SK-N-SH (cell line): ENCODE measurements around the gene JAKMIP1. TPM values are rescaled to one million over a fixed set of nuclear protein-coding genes. Genes with fewer than 3 reads are reported as not detected.

Experiments
- CTCF ChIA-PET: fragments of 300-600, 350-600 bp; formaldehyde crosslinking; extraction: SDS; loops from one replicate; lab custom pipeline; 2021; lab: Yijun Ruan, JAX
- POLR2A ChIA-PET: fragments of 350-600 bp; sonication (Branson Sonifier 250); formaldehyde crosslinking; extraction: SDS; loops from one replicate; lab custom pipeline; 2020; ENCODE audit warnings: antibody characterized with exemption, inconsistent platforms; lab: Yijun Ruan, JAX
- DNase-seq: peaks from one replicate; pipeline ENCODE4 v3.0.0; 2012
- H2AFZ ChIP-seq: fragments of 200-600 bp; sonication (generic); 2 replicates; pipeline ENCODE4 v1.8.1; 2016; ENCODE audit warnings: antibody characterized with exemption, mild to moderate bottlenecking, low read depth
- H3F3A ChIP-seq: fragments of 200-600 bp; sonication (generic); replicated peaks from 2 replicates; pipeline ENCODE3; 2016; ENCODE audit warnings: antibody characterized with exemption, mild to moderate bottlenecking; ENCODE audit not compliant: insufficient read depth
- H3K27ac ChIP-seq, 2 experiments: fragments of 200-500 bp in 1 of 2; fragments of 200-600 bp in 1 of 2; sonication (Bioruptor generic) in 1 of 2; sonication (generic), shearing (Covaris generic) in 1 of 2; 2 replicates each; pipeline versions ENCODE4 v1.5.1 to v1.6.1; 2014 to 2016; ENCODE audit warnings: low read depth in 2 of 2, inconsistent platforms in 1 of 2, low read length in 1 of 2, mild to moderate bottlenecking in 1 of 2, mixed read lengths in 1 of 2
- H3K27me3 ChIP-seq: fragments of 200-600 bp; sonication (generic), shearing (Covaris generic); 2 replicates; pipeline ENCODE4 v1.6.1; 2016; ENCODE audit warnings: mixed run types; ENCODE audit not compliant: insufficient read depth
- H3K36me3 ChIP-seq, 2 experiments: fragments of 200-500 bp in 1 of 2; fragments of 200-600 bp in 1 of 2; sonication (Bioruptor generic) in 1 of 2; sonication (generic) in 1 of 2; replicated peaks in 1 of 2; 2 replicates each; pipeline versions ENCODE3 to v1.5.1; 2014 to 2016; ENCODE audit warnings: low read length in 1 of 2, mild to moderate bottlenecking in 1 of 2; ENCODE audit not compliant: insufficient read depth in 2 of 2, control insufficient read depth in 1 of 2
- H3K4me1 ChIP-seq, 2 experiments: fragments of 200-500 bp in 1 of 2; fragments of 200-600 bp in 1 of 2; sonication (Bioruptor generic) in 1 of 2; sonication (generic), shearing (Covaris generic) in 1 of 2; 2 replicates each; pipeline versions ENCODE4 v1.5.1 to v1.6.1; 2014 to 2016; ENCODE audit warnings: low read depth in 1 of 2, low read length in 1 of 2, mixed run types in 1 of 2; ENCODE audit not compliant: insufficient read depth in 2 of 2, control insufficient read depth in 1 of 2
- H3K4me2 ChIP-seq: fragments of 200-600 bp; sonication (generic), shearing (Covaris generic); 2 replicates; pipeline ENCODE4 v1.6.1; 2017; ENCODE audit warnings: mixed run types
- H3K4me3 ChIP-seq, 2 experiments: fragments of 200-500 bp in 1 of 2; fragments of 200-600 bp in 1 of 2; sonication (Bioruptor generic) in 1 of 2; sonication (generic), shearing (Covaris generic) in 1 of 2; 2 replicates each; pipeline versions ENCODE4 v1.5.1 to v1.8.1; 2014 to 2016; ENCODE audit warnings: low read depth in 2 of 2, inconsistent platforms in 1 of 2, low read length in 1 of 2, mild to moderate bottlenecking in 1 of 2, mixed read lengths in 1 of 2, moderate library complexity in 1 of 2
- H3K79me2 ChIP-seq: fragments of 200-600 bp; sonication (generic); 2 replicates; pipeline ENCODE4 v1.8.1; 2017; ENCODE audit warnings: mild to moderate bottlenecking; ENCODE audit not compliant: insufficient read depth
- H3K9ac ChIP-seq: fragments of 200-600 bp; sonication (generic); 2 replicates; pipeline ENCODE4 v1.6.1; 2017; ENCODE audit warnings: mixed run types
- H3K9me2 ChIP-seq: fragments of 200-600 bp; sonication (generic); 2 replicates; pipeline ENCODE4 v1.6.1; 2017; ENCODE audit warnings: mixed run types
- H3K9me3 ChIP-seq: fragments of 200-600 bp; sonication (generic); 2 replicates; pipeline ENCODE4 v1.6.1; 2017; ENCODE audit warnings: mixed run types, mild to moderate bottlenecking, moderate library complexity
- H4K20me1 ChIP-seq: fragments of 200-600 bp; sonication (generic); 2 replicates; pipeline ENCODE4 v1.6.1; 2017; ENCODE audit warnings: mild to moderate bottlenecking, mixed run types; ENCODE audit not compliant: insufficient read depth
- CHD2 ChIP-seq: fragments of 150-350 bp; IDR thresholded peaks from 2 replicates; pipeline ENCODE4 v1.6.1; 2018; ENCODE audit warnings: low read length; ENCODE audit not compliant: partially characterized antibody
- EP300 ChIP-seq, 2 experiments: IDR thresholded peaks; 2 replicates each; pipeline versions ENCODE4 v1.4.0 to v1.6.1; 2012; ENCODE audit warnings: borderline replicate concordance in 1 of 2, low read depth in 1 of 2, low read length in 1 of 2
- FOSL2 ChIP-seq: IDR thresholded peaks from 2 replicates; pipeline ENCODE4 v1.4.0; 2012; ENCODE audit warnings: low read depth, mild to moderate bottlenecking, moderate library complexity, borderline replicate concordance
- FOXM1 ChIP-seq: IDR thresholded peaks from 2 replicates; pipeline ENCODE4 v1.4.0; 2012; ENCODE audit warnings: low read depth, mild to moderate bottlenecking
- IRF3 ChIP-seq: fragments of 150-350 bp; IDR thresholded peaks from 2 replicates; pipeline ENCODE4 v1.6.1; 2016; ENCODE audit warnings: mild to moderate bottlenecking, low read depth, low read length
- JUND ChIP-seq: IDR thresholded peaks from 2 replicates; pipeline ENCODE4 v1.4.0; 2012
- MAX ChIP-seq: IDR thresholded peaks from 2 replicates; pipeline ENCODE4 v1.4.0; 2012; ENCODE audit warnings: low read depth
- MXI1 ChIP-seq: IDR thresholded peaks from 2 replicates; pipeline ENCODE4 v1.6.1; 2012; ENCODE audit warnings: mild to moderate bottlenecking, low read depth, low read length, improper control_type of control experiment
- NFIC ChIP-seq: IDR thresholded peaks from 2 replicates; pipeline ENCODE4 v1.4.0; 2012; ENCODE audit warnings: borderline replicate concordance
- PBX3 ChIP-seq: IDR thresholded peaks from 2 replicates; pipeline ENCODE4; 2012
- POLR2AphosphoS5 ChIP-seq: IDR thresholded peaks from 2 replicates; pipeline ENCODE4 v1.6.1; 2012; ENCODE audit warnings: low read depth, low read length
- RAD21 ChIP-seq: IDR thresholded peaks from 2 replicates; pipeline ENCODE4 v1.6.1; 2012; ENCODE audit warnings: mild to moderate bottlenecking, low read length
- RCOR1 ChIP-seq: fragments of 150-350 bp; IDR thresholded peaks from 2 replicates; pipeline ENCODE4 v1.6.1; 2017; ENCODE audit warnings: antibody characterized with exemption, low read length
- SIN3A ChIP-seq: IDR thresholded peaks from 2 replicates; pipeline ENCODE4 v1.6.1; 2012; ENCODE audit warnings: low read depth, mild to moderate bottlenecking, low read length, moderate library complexity, borderline replicate concordance
- TEAD4 ChIP-seq: IDR thresholded peaks from 2 replicates; pipeline ENCODE4 v1.4.0; 2012; ENCODE audit warnings: mild to moderate bottlenecking, borderline replicate concordance; ENCODE audit not compliant: insufficient read depth
- USF1 ChIP-seq: IDR thresholded peaks from 2 replicates; pipeline ENCODE4 v1.4.0; 2012; ENCODE audit warnings: low read depth, borderline replicate concordance
- YY1 ChIP-seq: IDR thresholded peaks from 2 replicates; pipeline ENCODE4 v1.4.0; 2012; ENCODE audit warnings: low read depth, mild to moderate bottlenecking
- WGBS: methylation state at CpG from one replicate; pipeline ENCODE4 v1.1.6; 2017; ENCODE audit warnings: low lambda C conversion rate; 5-methylcytosine and 5-hydroxymethylcytosine counted together
- polyA plus RNA-seq, 3 experiments: library from polyadenylated mRNA; depleted of rRNA; stranded (reverse); fragments of >200 nt; gene quantifications; 2 replicates each; pipeline ENCODE4 v1.2.3, GENCODE V29; 2012

Gene JAKMIP1
- polyA plus RNA-seq, 1 of the 3 experiments (the other 2 are of a cell fraction) = 0.54 TPM

- DNase-seq = no peak
- CTCF ChIA-PET = interaction anchor here (1.7 kb wide), 1 partner anchor 30 kb away, joined by 5 read pairs; no protein-coding TSS in a partner anchor
- H3K27me3 ChIP-seq = no peaks in the 10 kb centered on the region
These were observed 150.4 kb downstream of the JAKMIP1 start for GRCh38 chr4:6049985-6050384.

More at GRCh38 chr4:6049985-6050384, 150.4 kb downstream of the JAKMIP1 start:
- Histone ChIP-seq H3K4me2 (no peak overlapping the region), H4K20me1 (no peaks in the 10 kb centered on the region), H3K36me3 (no peaks in the 10 kb centered on the region), H3K9me2 (no peaks in the 10 kb centered on the region), H3F3A (no peaks in the 10 kb centered on the region), H3K9me3 (no peaks in the 10 kb centered on the region), H2AFZ (no peak overlapping the region), H3K9ac (no peak overlapping the region), H3K79me2 (no peaks in the 10 kb centered on the region), H3K4me3 (no peak overlapping the region), H3K27ac (no peak overlapping the region; a peak in 1 of 4 replicates), H3K4me1 (no peaks in the 10 kb centered on the region)
- TF ChIP-seq YY1 = no peak
- TF ChIP-seq SIN3A = no peak
- TF ChIP-seq CHD2 = no peak
- TF ChIP-seq RCOR1 = no peak
- TF ChIP-seq MXI1 = no peak
- TF ChIP-seq PBX3 = no peak
- no peak for TF ChIP-seq MAX
- TF ChIP-seq USF1 = no peak
- TF ChIP-seq POLR2AphosphoS5 = no peak
- no peak for TF ChIP-seq IRF3
- no peak for TF ChIP-seq TEAD4
- TF ChIP-seq RAD21 = no peak
- TF ChIP-seq JUND = no peak
- no peak for TF ChIP-seq FOSL2
- TF ChIP-seq FOXM1 = no peak
- TF ChIP-seq NFIC = no peak
- no peak for TF ChIP-seq EP300 (IDR thresholded peaks at IDR 0.05; ENCODE audit: borderline replicate concordance in 1 of 2, low read depth in 1 of 2, low read length in 1 of 2)
- WGBS = 56% methylated on average over 8 of the region's 8 CpGs
- POLR2A ChIA-PET = no interaction called here
